Aorta (tissue), 5 donors: ENCODE results near the gene USP3. TPM values are rescaled to one million over a fixed set of nuclear protein-coding genes. Genes with fewer than 3 reads are reported as not detected.
A peak's percentile ranks its signal among the peaks of the same experiment; 100 is the strongest.

Experiments used
- ATAC-seq: fragments of 200-7000 bp; cut with Tn5 transposase; one replicate; pipeline ENCODE4 v1.9.1; 2022; ENCODE audit warnings: moderate library complexity; ENCODE audit not compliant: low FRiP score
- DNase-seq, 2 donors: peaks; one replicate each; pipeline ENCODE4 v3.0.0-alpha.2; 2020
- H3K27ac ChIP-seq, 2 donors: one replicate each; pipeline ENCODE4 v1.5.1; 2013; ENCODE audit warnings: low read length in 2 of 2, mild to moderate bottlenecking in 2 of 2, moderate library complexity in 2 of 2, control low read depth in 1 of 2, inconsistent platforms in 1 of 2, low read depth in 1 of 2
- H3K27me3 ChIP-seq, 2 donors: one replicate each; pipeline ENCODE4 v1.6.1; 2013; ENCODE audit warnings: control low read depth in 1 of 2, low read length in 1 of 2, mild to moderate bottlenecking in 1 of 2, moderate library complexity in 1 of 2; ENCODE audit not compliant: insufficient read depth in 2 of 2, control insufficient read depth in 1 of 2
- H3K36me3 ChIP-seq, 2 donors: one replicate each; pipeline ENCODE4 v1.6.1; 2013; ENCODE audit warnings: control low read depth in 1 of 2, low read length in 1 of 2, mild to moderate bottlenecking in 1 of 2; ENCODE audit not compliant: insufficient read depth in 2 of 2, control insufficient read depth in 1 of 2
- H3K4me1 ChIP-seq, 2 donors: one replicate each; pipeline ENCODE4 v1.6.1; 2013; ENCODE audit warnings: low read length in 2 of 2, control low read depth in 1 of 2, mild to moderate bottlenecking in 1 of 2, moderate library complexity in 1 of 2; ENCODE audit not compliant: insufficient read depth in 2 of 2, control insufficient read depth in 1 of 2
- H3K4me3 ChIP-seq, 2 donors: one replicate each; pipeline ENCODE4 v1.5.1; 2013; ENCODE audit warnings: low read length in 2 of 2, control low read depth in 1 of 2, mild to moderate bottlenecking in 1 of 2
- H3K9me3 ChIP-seq: one replicate; pipeline ENCODE4 v1.6.1; 2013; ENCODE audit warnings: mild to moderate bottlenecking, low read length; ENCODE audit not compliant: control insufficient read depth
- WGBS, 2 donors: extraction: QIAGEN DNeasy Blood & Tissue Kit; methylation state at CpG; one replicate each; pipeline ENCODE4 v1.1.7; 2013; 5-methylcytosine and 5-hydroxymethylcytosine counted together
- intact Hi-C, 2 donors: fragments of 100-400 bp; cut with DNase I; formaldehyde crosslinking; loops; one replicate each; pipeline versions ENCODE4 v1.14.2 to v1.15.0; 2022
- long read RNA-seq, 2 donors: library from polyadenylated mRNA; unstranded; transcript quantifications; one replicate each; pipeline ENCODE4 v2.0.0, GENCODE V29; 2020 to 2021
- polyA plus RNA-seq, 2 donors: library from polyadenylated mRNA; stranded (reverse); fragments of 200-250 nt; gene quantifications; one replicate each; pipeline ENCODE4 v1.2.3, GENCODE V29; 2013
- total RNA-seq, 2 donors: library from RNA; stranded (reverse); fragmentation: NEBNext Ultra II Directional; extraction: Animal tissue kit (Norgen Biotek cat#: 25700); gene quantifications; one replicate each; pipeline ENCODE4 v1.2.1, GENCODE V29; 2021
- donor health status: healthy with polysubstance abuse.
- donor health status: Bipolar disorder and iron deficiency.
- donor health status: DM: no; HTN: no; CAD: no.
- donor health status: DM: no; HTN: no; CAD: no.
- donor health status: DM: yes; HTN: yes; CAD: no.

The USP3 gene, protein sequence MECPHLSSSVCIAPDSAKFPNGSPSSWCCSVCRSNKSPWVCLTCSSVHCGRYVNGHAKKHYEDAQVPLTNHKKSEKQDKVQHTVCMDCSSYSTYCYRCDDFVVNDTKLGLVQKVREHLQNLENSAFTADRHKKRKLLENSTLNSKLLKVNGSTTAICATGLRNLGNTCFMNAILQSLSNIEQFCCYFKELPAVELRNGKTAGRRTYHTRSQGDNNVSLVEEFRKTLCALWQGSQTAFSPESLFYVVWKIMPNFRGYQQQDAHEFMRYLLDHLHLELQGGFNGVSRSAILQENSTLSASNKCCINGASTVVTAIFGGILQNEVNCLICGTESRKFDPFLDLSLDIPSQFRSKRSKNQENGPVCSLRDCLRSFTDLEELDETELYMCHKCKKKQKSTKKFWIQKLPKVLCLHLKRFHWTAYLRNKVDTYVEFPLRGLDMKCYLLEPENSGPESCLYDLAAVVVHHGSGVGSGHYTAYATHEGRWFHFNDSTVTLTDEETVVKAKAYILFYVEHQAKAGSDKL
- total RNA-seq, result 10 to 100 TPM; 46.9 to 60.0 TPM
- 10 to 100 TPM; 16.3 to 28.9 TPM for polyA plus RNA-seq
- long read RNA-seq, donor 1, full-length matches to known transcripts, result 72 of 91 reads
- long read RNA-seq, donor 1, partial matches to known transcripts, result 6 of 91 reads
- long read RNA-seq, donor 1, other reads (novel, unspliced or antisense), result 13 of 91 reads
- long read RNA-seq, donor 2, full-length matches to known transcripts, result 12 of 34 reads
- long read RNA-seq, donor 2, partial matches to known transcripts, result 3 of 34 reads
- long read RNA-seq, donor 2, other reads (novel, unspliced or antisense), result 19 of 34 reads

- ATAC-seq (peak; percentile 95), DNase-seq (peak; percentile 97)
- 0% methylated on average over 85 to 88 of the region's 88 CpGs for WGBS, 2 donors
- Histone ChIP-seq H3K27ac (peak within 1 kb of the TSS; percentile 81 to 92), H3K9me3 (no peaks in the 10 kb centered on the region), H3K4me1 (peaks cover 1 to 4% of the 10 kb centered on the region in 2 donors), H3K27me3 (no peaks in the 10 kb centered on the region), H3K4me3 (peak within 1 kb of the TSS; percentile 89 to 93), H3K36me3 (no peaks in the 10 kb centered on the region)
- intact Hi-C loops, result loop anchor here (5.0 to 10.0 kb wide), 2 partner anchors 50 to 93 kb away; partner anchors contain the start of gene FBXL22 (in 2 of the 2)
Observed at GRCh38 chr15:63504247-63504978, at the start of gene USP3. Gene USP3, plus strand, starts transcription at chr15:63504593. Its CDS starts 147 bp downstream, at chr15:63504740.

DNA sequence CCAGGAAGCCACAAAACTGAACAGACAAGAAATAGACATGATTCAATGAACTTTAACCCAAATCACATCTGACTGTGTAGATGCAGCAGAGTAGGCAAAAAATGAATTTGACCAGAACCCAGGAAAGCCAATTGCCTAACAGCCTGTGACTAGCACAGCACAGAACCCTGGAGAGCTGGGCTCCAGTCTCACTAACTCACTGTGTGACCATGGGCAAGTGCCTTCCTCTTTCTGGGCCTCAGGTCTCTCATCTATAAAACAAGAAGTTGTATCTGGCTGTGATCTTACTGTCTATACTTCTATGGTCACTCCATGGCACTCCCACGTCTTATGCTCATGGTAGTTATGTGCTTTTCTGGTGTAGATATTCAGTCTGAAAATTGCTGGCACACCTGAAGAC is 48.1 kb upstream of the USP3 start:
- intact Hi-C loops, result no loop called here
- no peak for DNase-seq
- H3K9me3 ChIP-seq, result no peaks in the 10 kb centered on the region
- H3K4me1 ChIP-seq, result no peaks in the 10 kb centered on the region
- no peak for ATAC-seq
- H3K36me3 ChIP-seq, result no peaks in the 10 kb centered on the region
- H3K27ac ChIP-seq, result no peak overlapping the region
- 83 to 86% methylated on average over 1 of the region's 1 CpG for whole genome bisulfite sequencing, 2 donors
- no peaks in the 10 kb centered on the region for H3K27me3 ChIP-seq
- no peak overlapping the region for H3K4me3 ChIP-seq

DNA sequence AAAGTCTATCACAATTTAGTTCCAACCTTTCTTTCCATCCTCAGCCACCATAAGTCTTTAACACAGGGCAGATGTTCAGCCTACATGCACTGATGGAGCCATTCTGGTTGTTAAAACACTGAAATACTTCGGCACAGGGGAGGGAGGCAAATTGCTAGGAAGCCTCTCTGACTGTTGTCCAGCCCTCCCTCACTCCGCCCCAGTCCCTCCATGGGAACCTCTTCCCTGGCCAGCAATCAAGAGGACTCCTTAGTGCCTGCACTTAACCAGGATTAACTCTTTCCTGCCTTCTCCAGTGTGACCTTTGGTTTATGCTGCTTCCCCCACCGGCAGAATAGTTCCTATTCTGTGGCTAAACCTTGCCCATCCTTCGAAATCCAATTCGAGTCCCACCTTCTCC is 47.0 kb upstream of the USP3 start:
- Histone ChIP-seq H3K27me3 (no peaks in the 10 kb centered on the region), H3K4me1 (no peaks in the 10 kb centered on the region), H3K27ac (no peak overlapping the region), H3K9me3 (no peaks in the 10 kb centered on the region), H3K4me3 (no peak overlapping the region), H3K36me3 (no peaks in the 10 kb centered on the region)
- ATAC-seq (no peak), DNase-seq (no peak)
- intact Hi-C loops, result no loop called here
- 58 to 64% methylated on average over 5 of the region's 5 CpGs for WGBS, 2 donors

DNA sequence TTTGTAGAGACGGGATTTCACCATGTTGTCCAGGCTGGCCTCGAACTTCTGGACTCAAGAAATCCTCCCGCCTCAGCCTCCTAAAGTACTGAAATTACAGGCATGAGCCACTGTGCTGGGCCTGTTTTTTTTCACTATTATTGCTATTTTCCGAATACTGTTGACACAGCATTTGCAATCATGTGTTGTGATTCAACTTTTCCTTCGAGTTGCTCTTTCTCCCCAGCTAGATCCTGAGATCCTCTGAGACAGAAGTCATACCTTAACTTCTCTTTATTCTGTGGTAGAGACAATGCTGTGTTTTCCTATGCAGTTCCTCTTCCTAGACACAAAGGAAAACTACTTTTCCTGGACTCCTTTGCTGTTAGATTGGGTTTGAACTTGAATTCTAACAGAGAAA is 46.4 kb upstream of the USP3 start:
- ATAC-seq (no peak), DNase-seq (no peak)
- WGBS, 2 donors, result 87% methylated on average over 5 of the region's 5 CpGs
- H3K4me1 ChIP-seq, result no peaks in the 10 kb centered on the region
- H3K4me3 ChIP-seq, result no peak overlapping the region
- H3K27ac ChIP-seq, result no peak overlapping the region
- no peaks in the 10 kb centered on the region for H3K9me3 ChIP-seq
- intact Hi-C loops, result no loop called here
- no peaks in the 10 kb centered on the region for H3K27me3 ChIP-seq
- no peaks in the 10 kb centered on the region for H3K36me3 ChIP-seq

DNA sequence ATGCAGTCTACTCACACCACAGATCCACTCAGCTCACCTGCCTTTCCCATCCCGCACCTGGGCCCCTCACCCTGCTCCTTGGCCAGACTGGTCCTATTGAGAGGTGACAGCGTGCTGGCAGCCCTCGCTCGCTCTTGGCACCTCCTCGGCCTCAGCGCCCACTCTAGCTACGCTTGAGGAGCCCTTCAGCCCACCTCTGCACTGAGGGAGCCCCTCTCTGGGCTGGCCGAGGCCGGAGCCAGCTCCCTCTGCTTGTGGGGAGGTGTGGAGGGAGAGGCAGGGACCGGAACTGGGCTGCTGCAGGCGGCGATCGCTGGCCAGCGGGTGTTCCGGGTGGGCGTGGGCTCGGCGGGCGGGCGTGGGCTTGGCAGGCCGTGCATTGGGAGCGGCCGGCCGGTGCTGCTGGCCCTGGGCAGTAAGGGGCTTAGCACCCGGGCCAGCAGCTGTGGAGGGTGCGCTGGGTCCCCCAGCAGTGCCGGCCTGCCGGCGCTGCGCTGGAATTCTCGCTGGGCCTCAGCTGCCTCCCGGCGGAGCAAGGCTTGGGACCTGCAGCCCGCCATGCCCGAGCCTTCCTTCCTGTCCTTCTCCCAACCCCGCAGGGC is 45.5 kb upstream of the USP3 start:
- intact Hi-C loops, result no loop called here
- ATAC-seq (no peak), DNase-seq (no peak)
- Histone ChIP-seq H3K36me3 (no peaks in the 10 kb centered on the region), H3K4me1 (no peaks in the 10 kb centered on the region), H3K9me3 (no peaks in the 10 kb centered on the region), H3K27ac (no peak overlapping the region), H3K4me3 (no peak overlapping the region), H3K27me3 (no peaks in the 10 kb centered on the region)
- WGBS, 2 donors, result 86 to 93% methylated on average over 28 to 36 of the region's 36 CpGs

GRCh38 chr15:63460210-63461155 is 43.9 kb upstream of the USP3 start:
- ATAC-seq (no peak), DNase-seq (no peak)
- Histone ChIP-seq H3K4me3 (no peak overlapping the region), H3K27ac (no peak overlapping the region), H3K9me3 (no peaks in the 10 kb centered on the region), H3K27me3 (no peaks in the 10 kb centered on the region), H3K4me1 (no peaks in the 10 kb centered on the region), H3K36me3 (no peaks in the 10 kb centered on the region)
- 82 to 88% methylated on average over 15 of the region's 15 CpGs for WGBS, 2 donors
- intact Hi-C loops, result no loop called here

DNA sequence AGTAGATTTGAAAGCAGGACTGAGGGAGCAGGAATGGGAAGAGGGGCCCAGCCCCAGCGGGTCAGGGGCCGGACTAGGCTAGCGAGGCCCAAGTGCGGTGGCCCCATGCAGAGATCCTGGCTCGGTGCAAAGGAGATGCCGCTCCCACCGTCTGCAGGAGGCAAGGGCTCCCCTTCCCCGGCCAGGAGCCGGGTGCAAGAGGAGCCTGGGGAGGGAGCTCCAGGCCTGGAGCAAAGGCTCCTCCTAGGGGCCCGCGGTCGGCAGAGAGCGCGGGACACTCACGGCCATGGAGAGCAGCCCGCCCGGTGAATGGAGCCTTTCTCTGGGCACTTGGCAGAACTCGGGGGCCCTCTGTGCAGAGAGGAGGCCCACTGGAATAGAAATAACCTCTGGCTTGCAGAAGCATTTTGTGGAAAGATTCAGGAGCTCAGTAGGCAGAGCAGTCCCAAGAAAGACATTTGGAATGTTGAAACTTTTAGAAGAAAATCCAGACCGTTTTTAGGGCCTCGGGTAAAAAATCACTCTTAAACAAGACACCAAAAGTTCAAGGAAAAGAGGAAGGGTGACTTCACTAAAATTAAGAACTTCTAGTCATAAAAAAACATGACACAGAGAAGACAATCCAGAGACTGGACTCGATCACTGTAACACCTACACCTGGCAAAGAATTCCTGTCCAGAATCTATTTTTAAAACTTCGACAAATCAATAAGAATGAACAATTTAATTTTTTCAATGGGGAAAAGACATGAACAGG is 43.0 kb upstream of the USP3 start:
- 58 to 64% methylated on average over 22 of the region's 22 CpGs for WGBS, 2 donors
- intact Hi-C loops, result no loop called here
- no peak overlapping the region for H3K27ac ChIP-seq
- H3K9me3 ChIP-seq, result no peaks in the 10 kb centered on the region
- no peaks in the 10 kb centered on the region for H3K4me1 ChIP-seq
- H3K36me3 ChIP-seq, result no peaks in the 10 kb centered on the region
- no peaks in the 10 kb centered on the region for H3K27me3 ChIP-seq
- H3K4me3 ChIP-seq, result no peak overlapping the region
- DNase-seq, result no peak
- peak; percentile 29 for ATAC-seq
